CD4-positive, alpha-beta T cell treated with Interferon gamma for 1 hour (primary cell): Measurements from ENCODE around the gene MECP2.
"Not testable (repeated sequence)": the region's sequence is repeated elsewhere in the genome, so short reads cannot be mapped to it uniquely, and the experiment has no call there.

Experiments
- DNase-seq: peaks from one replicate; pipeline ENCODE4 v3.0.0-alpha.2; 2020

The MECP2 gene

GRCh38 chrX:154014429-154015380, 82.8 kb downstream of the MECP2 start:
- no peak for DNase-seq

GRCh38 chrX:154013614-154014360, 83.7 kb downstream of the MECP2 start:
- peak; percentile 45 for DNase-seq

- DNase-seq: no peak
Observed at GRCh38 chrX:154013001-154013421, 84.5 kb downstream of the MECP2 start.

- DNase-seq: no peak
Observed at GRCh38 chrX:154012336-154012991, 85.1 kb downstream of the MECP2 start.

GRCh38 chrX:154011376-154012335, 85.9 kb downstream of the MECP2 start:
- no peak for DNase-seq

GRCh38 chrX:154010330-154011087, 87.0 kb downstream of the MECP2 start:
- DNase-seq: peak; percentile 52

- no peak for DNase-seq
Observed at GRCh38 chrX:154008521-154008920, 89.0 kb downstream of the MECP2 start.

- DNase-seq: no peak
Observed at GRCh38 chrX:154006947-154007346, 90.6 kb downstream of the MECP2 start.

GRCh38 chrX:154004315-154004714, 93.2 kb downstream of the MECP2 start:
- no peak for DNase-seq

- DNase-seq: peak; percentile 69
Observed at GRCh38 chrX:154002215-154002719, 95.2 kb downstream of the MECP2 start.

GRCh38 chrX:154000051-154000450, 97.5 kb downstream of the MECP2 start:
- no peak for DNase-seq

- no peak for DNase-seq
Observed at GRCh38 chrX:153999359-154000037, 98.0 kb downstream of the MECP2 start.

GRCh38 chrX:153995504-153995903, 102.0 kb downstream of the MECP2 start:
- DNase-seq: no peak

GRCh38 chrX:153994398-153994797, 103.1 kb downstream of the MECP2 start:
- not testable (repeated sequence) for DNase-seq

GRCh38 chrX:153993978-153994377, 103.5 kb downstream of the MECP2 start:
- no peak for DNase-seq

GRCh38 chrX:153993079-153993478, 104.4 kb downstream of the MECP2 start:
- no peak for DNase-seq

GRCh38 chrX:153992180-153992579, 105.3 kb downstream of the MECP2 start:
- DNase-seq: no peak

GRCh38 chrX:153991013-153991580, 106.4 kb downstream of the MECP2 start:
- no peak for DNase-seq

- DNase-seq: no peak
Observed at GRCh38 chrX:153989973-153990655, 107.4 kb downstream of the MECP2 start.
